ENCODE data around the gene GLIPR2.

DNA sequence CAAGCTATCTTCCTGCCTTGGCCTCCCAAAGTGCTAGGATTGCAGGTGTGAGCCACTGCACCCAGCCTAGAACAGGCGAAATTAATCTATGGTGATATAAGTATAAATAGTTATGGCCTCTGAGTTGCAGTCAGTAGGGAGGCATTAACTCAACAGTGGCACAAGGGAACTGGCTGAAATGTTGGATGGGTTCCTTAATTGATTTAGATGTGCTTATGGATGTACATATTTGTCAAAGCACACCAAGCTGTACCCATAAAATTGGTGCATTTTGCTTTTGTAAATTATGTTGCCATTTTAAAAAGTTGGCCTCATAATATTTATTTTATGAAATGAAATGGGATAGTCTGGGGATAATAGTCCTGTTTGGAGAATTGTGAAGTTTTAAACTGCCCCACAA is 36.8 kb upstream of the GLIPR2 start:
- TF ChIP-seq POLR2A (IDR thresholded peaks at IDR 0.05; ENCODE audit: low read length) (no peak), GATA1 (IDR thresholded peaks at IDR 0.05; ENCODE audit: low read depth, low read length) (no peak)

All from erythroblast (primary cell).